ENCODE data around the gene TBCB.
"Not testable (repeated sequence)": the region's sequence is repeated elsewhere in the genome, so short reads cannot be mapped to it uniquely, and the experiment has no call there.

TBCB gene

GRCh38 chr19:36139473-36140303 lies 24.4 kb downstream of the TBCB start, which contains the start of gene CAPNS1:
TSS of gene CAPNS1 (plus strand) at chr19:36140066. CDS start at chr19:36141012, 946 bp downstream.
- DNase-seq = peak; percentile 79 to 90

GRCh38 chr19:36140304-36141038 lies 25.2 kb downstream of the TBCB start:
- DNase-seq = peak in 1 of 2 experiments; percentile 54

DNA sequence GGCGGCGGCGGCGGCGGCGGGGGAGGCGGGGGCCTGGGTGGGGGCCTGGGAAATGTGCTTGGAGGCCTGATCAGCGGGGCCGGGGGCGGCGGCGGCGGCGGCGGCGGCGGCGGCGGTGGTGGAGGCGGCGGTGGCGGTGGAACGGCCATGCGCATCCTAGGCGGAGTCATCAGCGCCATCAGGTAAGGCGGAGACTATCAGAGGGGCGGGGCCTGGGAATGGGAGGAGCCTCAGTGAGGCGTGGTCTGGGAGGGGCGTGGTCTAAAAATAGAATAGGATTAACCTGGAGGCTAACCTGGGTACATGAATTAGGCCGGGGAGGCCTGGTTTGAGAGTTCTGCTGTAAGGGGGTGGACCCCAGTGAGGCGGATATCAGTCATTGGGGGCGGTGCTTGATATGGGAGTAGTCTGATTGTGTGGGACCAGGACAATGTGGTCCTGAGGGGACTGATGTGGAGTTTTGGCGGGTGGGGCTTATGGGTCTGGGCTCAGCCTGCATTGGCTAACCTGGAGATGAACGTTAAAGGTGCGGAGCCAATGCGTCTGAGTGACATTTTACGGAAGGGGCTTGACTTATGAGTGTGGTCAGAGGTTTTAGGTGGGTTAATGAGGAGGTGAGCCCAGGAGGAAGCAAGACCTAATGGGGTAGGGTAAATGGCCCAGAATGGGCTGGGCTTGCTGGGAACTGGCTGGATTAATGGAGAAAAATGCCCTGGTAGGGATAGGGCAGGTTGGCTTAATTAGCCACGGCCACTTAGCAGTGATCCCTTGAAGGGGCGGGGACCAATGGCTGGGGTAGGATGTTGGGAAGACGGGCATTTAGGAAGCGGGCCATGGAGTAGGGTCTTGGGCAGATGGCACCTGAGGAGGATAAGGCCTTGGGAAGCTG lies 26.0 kb downstream of the TBCB start:
- DNase-seq = peak; percentile 67 to 71

DNA sequence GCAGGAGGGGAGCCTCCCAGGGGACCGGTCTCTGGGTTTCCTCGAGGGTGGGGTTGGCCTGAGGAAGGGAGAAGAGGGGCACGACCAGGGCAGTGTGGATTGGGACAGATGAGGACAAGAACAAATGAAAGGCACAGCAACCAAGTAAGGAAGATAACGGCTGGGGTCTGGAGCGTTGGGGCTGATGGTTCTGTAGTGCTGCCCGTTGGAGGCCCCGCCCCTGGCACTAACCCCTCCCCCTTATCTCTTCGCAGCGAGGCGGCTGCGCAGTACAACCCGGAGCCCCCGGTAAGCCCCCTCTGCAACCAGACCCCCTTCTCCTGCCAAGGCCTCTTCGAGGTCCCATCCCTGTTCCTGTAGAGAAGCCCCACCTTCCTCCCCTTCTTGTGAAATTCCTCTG lies 26.8 kb downstream of the TBCB start:
- DNase-seq = no peak

- DNase-seq = no peak
Measured at GRCh38 chr19:36142496-36142895, 27.2 kb downstream of the TBCB start.

- no peak for DNase-seq
Measured at GRCh38 chr19:36144624-36145023, 29.4 kb downstream of the TBCB start.

DNA sequence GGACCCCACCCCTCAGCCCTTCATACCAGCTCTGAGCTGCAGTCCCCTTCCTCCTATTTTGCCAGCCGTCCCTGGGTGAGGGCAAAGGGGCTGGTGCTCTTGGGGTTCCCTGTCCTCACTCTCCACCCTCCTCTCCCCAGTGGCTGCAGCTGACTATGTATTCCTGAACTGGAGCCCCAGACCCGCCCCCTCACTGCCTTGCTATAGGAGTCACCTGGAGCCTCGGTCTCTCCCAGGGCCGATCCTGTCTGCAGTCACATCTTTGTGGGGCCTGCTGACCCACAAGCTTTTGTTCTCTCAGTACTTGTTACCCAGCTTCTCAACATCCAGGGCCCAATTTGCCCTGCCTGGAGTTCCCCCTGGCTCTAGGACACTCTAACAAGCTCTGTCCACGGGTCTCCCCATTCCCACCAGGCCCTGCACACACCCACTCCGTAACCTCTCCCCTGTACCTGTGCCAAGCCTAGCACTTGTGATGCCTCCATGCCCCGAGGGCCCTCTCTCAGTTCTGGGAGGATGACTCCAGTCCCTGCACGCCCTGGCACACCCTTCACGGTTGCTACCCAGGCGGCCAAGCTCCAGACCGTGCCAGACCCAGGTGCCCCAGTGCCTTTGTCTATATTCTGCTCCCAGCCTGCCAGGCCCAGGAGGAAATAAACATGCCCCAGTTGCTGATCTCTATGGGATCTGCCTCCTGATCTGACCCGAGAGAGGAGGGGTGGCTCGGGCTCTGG lies 34.6 kb downstream of the TBCB start:
- no peak for DNase-seq

- no peak for DNase-seq
Measured at GRCh38 chr19:36150586-36150985, 35.3 kb downstream of the TBCB start.

GRCh38 chr19:36151144-36152018 lies 36.1 kb downstream of the TBCB start:
- no peak for DNase-seq

- no peak for DNase-seq
Measured at GRCh38 chr19:36152019-36152351, 36.7 kb downstream of the TBCB start.

DNA sequence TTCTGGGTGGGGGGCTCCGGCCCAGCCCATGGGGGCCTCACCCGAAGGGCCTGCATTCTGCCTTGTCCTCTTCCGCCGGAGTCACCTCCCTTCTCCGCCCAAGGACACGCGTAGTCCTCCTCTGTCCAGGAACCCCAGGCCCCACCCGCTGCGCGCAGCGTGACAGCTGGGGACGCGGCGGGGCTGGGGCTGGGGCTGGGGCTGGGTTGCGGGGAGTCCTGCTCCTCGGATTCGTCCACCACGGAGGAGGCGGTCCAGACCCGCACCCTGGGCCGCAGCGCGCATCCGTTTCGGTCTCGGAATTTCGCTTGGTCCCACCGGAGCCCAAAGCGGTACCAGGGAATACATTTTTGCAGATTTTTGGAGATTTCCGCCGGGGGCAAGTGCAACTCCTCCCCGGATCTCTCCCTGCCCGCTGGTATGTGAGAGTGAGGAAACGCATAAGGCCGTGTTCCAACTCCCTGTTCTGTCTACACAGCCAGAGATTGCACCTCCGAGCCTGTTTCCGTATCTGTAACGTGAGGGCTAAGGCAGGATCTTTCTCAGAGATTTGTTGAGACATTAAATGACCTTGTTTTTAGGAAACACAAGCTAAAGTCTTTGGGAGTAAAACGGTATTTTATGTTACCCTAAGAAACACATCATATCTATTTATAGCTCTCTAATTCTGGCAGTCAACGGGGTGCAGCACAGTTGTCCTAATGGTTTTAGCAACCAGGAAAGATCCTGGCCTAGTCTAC lies 37.3 kb downstream of the TBCB start, which contains the start of gene COX7A1:
TSS of gene COX7A1 (minus strand) at position 96 of the 740 bp plus-strand sequence. CDS start at position 56, 40 bp downstream.
- no peak for DNase-seq

- DNase-seq = no peak
Measured at GRCh38 chr19:36153126-36153525, 37.9 kb downstream of the TBCB start.

- DNase-seq = no peak
Measured at GRCh38 chr19:36160821-36161596, 45.7 kb downstream of the TBCB start.

DNA sequence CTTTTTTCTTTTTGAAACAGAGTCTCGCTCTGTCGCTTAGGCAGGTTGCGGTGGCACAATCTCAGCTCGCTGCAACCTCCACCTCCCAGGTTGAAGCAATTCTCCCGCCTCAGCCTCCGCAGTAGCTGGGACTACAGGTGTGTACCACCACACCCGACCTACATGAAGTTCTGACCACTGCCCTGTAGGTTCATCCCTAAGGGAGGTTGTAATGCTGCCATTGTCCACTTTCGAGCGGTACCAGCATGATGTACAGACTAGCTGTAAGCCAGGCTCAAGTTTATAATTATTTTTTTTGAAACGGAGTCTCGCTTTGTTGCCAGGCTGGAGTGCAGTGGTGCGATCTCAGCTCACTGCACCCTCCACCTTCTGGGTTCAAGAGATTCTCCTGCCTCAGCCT lies 48.5 kb downstream of the TBCB start:
- no peak for DNase-seq

GRCh38 chr19:36169084-36169760 lies 54.0 kb downstream of the TBCB start:
- no peak for DNase-seq

GRCh38 chr19:36172852-36173251 lies 57.6 kb downstream of the TBCB start:
- DNase-seq = no peak

DNA sequence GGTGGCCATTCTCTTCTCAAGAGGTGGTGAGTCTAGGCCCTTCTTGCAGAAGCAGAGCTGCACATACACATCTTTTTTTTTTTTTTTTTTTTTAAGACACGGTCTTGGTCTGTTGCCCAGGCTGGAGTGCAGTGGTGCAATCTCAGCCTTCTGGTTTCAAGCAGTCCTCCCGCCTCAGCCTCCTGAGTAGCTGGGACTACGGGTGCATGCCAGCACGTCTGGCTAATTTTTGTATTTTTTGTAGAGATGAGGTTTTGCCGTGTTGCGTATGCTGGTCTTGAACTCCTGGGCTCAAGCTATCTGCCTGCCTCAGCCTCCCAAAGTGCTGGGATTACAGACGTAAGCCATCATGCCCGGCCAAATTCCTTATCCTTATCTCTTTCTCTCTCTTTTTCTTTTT lies 58.6 kb downstream of the TBCB start:
- not testable (repeated sequence) for DNase-seq
